HepG2 (cell line): ENCODE data around the gene STIM1. TPM values are rescaled to one million over a fixed set of nuclear protein-coding genes. Genes with fewer than 3 reads are reported as not detected.

Experiments used
- ATAC-seq: fragments of 200-7000 bp; cut with Tn5 transposase; 3 replicates; pipeline ENCODE4 v1.9.1; 2020; ENCODE audit warnings: mild to moderate bottlenecking, moderate library complexity
- BruUV-seq: library from RNA; stranded (reverse); fragments of 400-500 nt; replicated peaks from 2 replicates; lab custom pipeline; 2021; lab: Mats Ljungman, UMichigan
- CTCF ChIA-PET: fragments of 300-600 bp; formaldehyde crosslinking; extraction: SDS; loops from one replicate; lab custom pipeline; 2021; ENCODE audit warnings: low total read pairs, inconsistent platforms, low intra/inter-chr PET ratio; lab: Yijun Ruan, JAX
- POLR2A ChIA-PET: fragments of 350-600 bp; sonication (Branson Sonifier 250); formaldehyde crosslinking; loops from one replicate; lab custom pipeline; 2020; ENCODE audit warnings: antibody characterized with exemption, inconsistent platforms; lab: Yijun Ruan, JAX
- DNase-seq: peaks from one replicate; pipeline ENCODE4 v3.0.0-alpha.2; 2015; ENCODE audit warnings: low spot score
- FAIRE-seq: peaks from 3 replicates; lab custom pipeline; 2011; peaks lifted over from hg19 to GRCh38; lab: Jason Lieb, UNC
- H2AFZ ChIP-seq: one replicate; pipeline ENCODE4 v1.6.1; 2011; ENCODE audit warnings: low read length, inconsistent platforms
- H3K27ac ChIP-seq: fragments of 300-600 bp; 3 replicates; pipeline ENCODE4 v1.8.0; 2011; ENCODE audit warnings: mixed run types, mild to moderate bottlenecking, mixed read lengths, low read length, inconsistent platforms; ENCODE audit not compliant: insufficient read depth; ENCODE audit errors: extremely low read length
- H3K27me3 ChIP-seq, 2 experiments: fragments of 200-600 bp in 1 of 2; 2 replicates in 1 of 2; 3 replicates in 1 of 2; pipeline versions ENCODE4 v1.6.0 to v1.8.0; 2011; ENCODE audit warnings: low read length in 2 of 2, mild to moderate bottlenecking in 2 of 2, moderate library complexity in 2 of 2, inconsistent platforms in 1 of 2; ENCODE audit not compliant: insufficient read depth in 2 of 2, control insufficient read depth in 1 of 2
- H3K36me3 ChIP-seq, 2 experiments: fragments of 200-600 bp in 1 of 2; replicated peaks in 1 of 2; 2 replicates in 1 of 2; 3 replicates in 1 of 2; pipeline versions ENCODE4 v1.5.1 to v1.8.0; 2011; ENCODE audit warnings: low read length in 2 of 2, inconsistent platforms in 1 of 2; ENCODE audit not compliant: insufficient read depth in 2 of 2, control insufficient read depth in 1 of 2
- H3K4me1 ChIP-seq: 2 replicates; pipeline ENCODE4 v1.5.1; 2012; ENCODE audit warnings: low read length, inconsistent platforms; ENCODE audit not compliant: insufficient read depth
- H3K4me2 ChIP-seq: 2 replicates; pipeline ENCODE4 v1.6.0; 2011; ENCODE audit warnings: low read depth, low read length, inconsistent platforms
- H3K4me3 ChIP-seq, 3 experiments: fragments of 200-600 bp in 1 of 3; sonication (generic), shearing (Covaris generic) in 1 of 3; replicated peaks in 1 of 3; 2 replicates each; pipeline ENCODE4 v1.5.1; 2011 to 2016; ENCODE audit warnings: low read length in 3 of 3, inconsistent platforms in 2 of 3, low read depth in 2 of 3, mild to moderate bottlenecking in 2 of 3, control low read depth in 1 of 3, mixed read lengths in 1 of 3; ENCODE audit not compliant: insufficient read depth in 1 of 3
- H3K79me2 ChIP-seq: one replicate; pipeline ENCODE4 v1.6.1; 2011; ENCODE audit warnings: low read length, inconsistent platforms; ENCODE audit not compliant: insufficient read depth
- H3K9ac ChIP-seq: 2 replicates; pipeline ENCODE4 v1.6.0; 2011; ENCODE audit warnings: mild to moderate bottlenecking, low read depth, low read length, inconsistent platforms; ENCODE audit not compliant: insufficient read depth
- H3K9me3 ChIP-seq: 2 replicates; pipeline ENCODE4 v1.5.1; 2012; ENCODE audit warnings: mild to moderate bottlenecking, low read length
- H4K20me1 ChIP-seq: 2 replicates; pipeline ENCODE4 v1.6.0; 2011; ENCODE audit warnings: inconsistent platforms, mild to moderate bottlenecking, low read length, moderate library complexity; ENCODE audit not compliant: insufficient read depth
- AGO1 ChIP-seq: fragments of 200-400 bp; formaldehyde crosslinking; IDR thresholded peaks from 2 replicates; pipeline ENCODE4 v1.6.1; 2017; ENCODE audit warnings: mild to moderate bottlenecking, low read depth, low read length, moderate library complexity; ENCODE audit not compliant: poor library complexity, severe bottlenecking
- FUBP1 ChIP-seq: sonication (generic); formaldehyde crosslinking; IDR thresholded peaks from 2 replicates; pipeline ENCODE4 v1.5.1; 2020; ENCODE audit warnings: missing genetic modification reagents, mild to moderate bottlenecking, borderline replicate concordance
- GTF2F1 ChIP-seq: fragments of 150-350 bp; IDR thresholded peaks from 2 replicates; pipeline ENCODE4 v1.6.1; 2014; ENCODE audit warnings: low read length
- HBP1 ChIP-seq: IDR thresholded peaks from 2 replicates; pipeline ENCODE4 v1.6.1; 2016; ENCODE audit warnings: low read depth, control low read depth
- SAP130 ChIP-seq: IDR thresholded peaks from 2 replicates; pipeline ENCODE4 v1.6.1; 2016; ENCODE audit warnings: low read depth
- STAG1 ChIP-seq: sonication (generic); formaldehyde crosslinking; IDR thresholded peaks from 2 replicates; pipeline ENCODE4 v1.4.0; 2020; ENCODE audit warnings: missing genetic modification reagents
- TSC22D2 ChIP-seq: sonication (generic); formaldehyde crosslinking; IDR thresholded peaks from 2 replicates; pipeline ENCODE4 v1.5.1; 2020; ENCODE audit warnings: missing genetic modification reagents, mild to moderate bottlenecking, borderline replicate concordance
- YEATS2 ChIP-seq: sonication (generic); formaldehyde crosslinking; IDR thresholded peaks from 2 replicates; pipeline ENCODE4 v1.4.0; 2020; ENCODE audit warnings: missing genetic modification reagents, borderline replicate concordance
- ZNF124 ChIP-seq: sonication (generic); formaldehyde crosslinking; IDR thresholded peaks from 2 replicates; pipeline ENCODE4 v1.4.0; 2020; ENCODE audit warnings: missing genetic modification reagents
- ZNF749 ChIP-seq: sonication (generic); formaldehyde crosslinking; IDR thresholded peaks from 2 replicates; pipeline ENCODE4 v1.8.0; 2022; ENCODE audit warnings: mild to moderate bottlenecking, missing genetic modification reagents, moderate library complexity, borderline replicate concordance
- ZSCAN5A ChIP-seq: sonication (generic); formaldehyde crosslinking; IDR thresholded peaks from 2 replicates; pipeline ENCODE4 v1.8.0; 2022; ENCODE audit warnings: mild to moderate bottlenecking, missing genetic modification reagents, borderline replicate concordance
- WGBS: methylation state at CpG from one replicate; pipeline ENCODE4 v1.1.6; 2017; ENCODE audit warnings: low lambda C conversion rate; 5-methylcytosine and 5-hydroxymethylcytosine counted together
- in situ Hi-C: cut with HindIII; loops from 2 replicates; pipeline ENCODE4 v1.10.0; 2017; ENCODE audit warnings: low pct_unique_long_range_greater_than_20kb; ENCODE audit not compliant: extremely low pct_ligation_motif_present
- intact Hi-C: fragments of 100-400 bp; cut with micrococcal nuclease; formaldehyde crosslinking; loops from one replicate; pipeline ENCODE4 v1.10.0; 2022; ENCODE audit not compliant: unreplicated experiment
- polyA plus RNA-seq, 8 experiments: library from polyadenylated mRNA; depleted of rRNA in 3 of 8; stranded (reverse) in 7 of 8; unstranded in 1 of 8; fragments of >200 nt; fragmentation: Illumina TruSeq in 4 of 8; extraction: Trizol in 4 of 8; gene quantifications; 2 replicates each; pipeline versions ENCODE4 v1.2.1 to v1.2.3, GENCODE V29; 2011 to 2016; ENCODE audit warnings: low read depth in 4 of 8, missing spikeins in 1 of 8, mixed read lengths in 1 of 8; ENCODE audit not compliant: insufficient read depth in 1 of 8
- total RNA-seq, 5 experiments: library from RNA; depleted of rRNA; stranded (reverse); fragments of >200 nt; fragmentation: Illumina TruSeq; extraction: Trizol; gene quantifications; 2 replicates each; pipeline ENCODE4 v1.2.3, GENCODE V29; 2016; ENCODE audit warnings: low read depth in 1 of 5

STIM1 gene
- total and polyA plus RNA-seq, 2 of the 13 experiments (the other 11 are each of a cell fraction or from before 2014, with no cell fraction given): 19.2 to 28.5 TPM

GRCh38 chr11:4071914-4072313 lies 216.4 kb downstream of the STIM1 start:
- Histone ChIP-seq H3K4me1 (no peaks in the 10 kb centered on the region), H3K4me3 (no peak overlapping the region), H3K27me3 (no peaks in the 10 kb centered on the region)
- intact Hi-C loops: loop anchor here (1.0 kb wide), 5 partner anchors 130 to 264 kb away; partner anchors contain the start of genes PGAP2 and STIM1
- TF ChIP-seq ZNF749 (CRISPR knock-in tag) (no peak), ZSCAN5A (no peak), AGO1 (no peak)
- TF ChIP-seq, all 625 proteins: peak for 0
- Histone ChIP-seq H3K9me3 (no peaks in the 10 kb centered on the region), H3K4me2 (no peak overlapping the region), H3K79me2 (no peaks in the 10 kb centered on the region), H2AFZ (no peak overlapping the region), H3K9ac (no peak overlapping the region), H3K36me3 (peaks cover 11 to 24% of the 10 kb centered on the region in 2 experiments), H4K20me1 (no peaks in the 10 kb centered on the region), H3K27ac (no peak overlapping the region)
- ChIA-PET CTCF (interaction anchor here (1.2 to 2.7 kb wide), 4 partner anchors 217 to 248 kb away, joined by 4 to 30 read pairs (median 16); partner anchors contain the start of gene STIM1), POLR2A (interaction anchor here (2.5 kb wide), 1 partner anchor 217 kb away, joined by 15 read pairs; the partner anchor contains the start of gene STIM1)
- FAIRE-seq (no peak), ATAC-seq (peak; percentile 62), DNase-seq (no peak)
- BruUV-seq: no TSS peak
- in situ Hi-C loops: loop anchor here (5.0 kb wide), 1 partner anchor 225 kb away; no protein-coding TSS in a partner anchor

- no peaks in the 10 kb centered on the region for H4K20me1 ChIP-seq
- H3K27ac ChIP-seq: no peak overlapping the region
- no peaks in the 10 kb centered on the region for H3K4me1 ChIP-seq
- H3K27me3 ChIP-seq: no peaks in the 10 kb centered on the region
- ATAC-seq (peak; percentile 79), FAIRE-seq (peak; percentile 82), DNase-seq (peak; percentile 72)
- CTCF ChIA-PET: interaction anchor here (1.2 to 2.7 kb wide), 4 partner anchors 218 to 248 kb away, joined by 4 to 30 read pairs (median 16); partner anchors contain the start of gene STIM1
- H3K4me3 ChIP-seq: no peak overlapping the region
- no peaks in the 10 kb centered on the region for H3K9me3 ChIP-seq
- no peak overlapping the region for H3K9ac ChIP-seq
- BruUV-seq: no TSS peak
- in situ Hi-C loops (loop anchor here (5.0 kb wide), 1 partner anchor 225 kb away; no protein-coding TSS in a partner anchor), intact Hi-C loops (loop anchor here (1.0 kb wide), 5 partner anchors 130 to 264 kb away; partner anchors contain the start of genes PGAP2 and STIM1)
- H3K36me3 ChIP-seq: peaks cover 11 to 21% of the 10 kb centered on the region in 2 experiments
- WGBS: 49% methylated on average over 4 of the region's 4 CpGs
- no peak overlapping the region for H2AFZ ChIP-seq
- POLR2A ChIA-PET: interaction anchor here (0.6 to 2.5 kb wide), 2 partner anchors 9 to 218 kb away, joined by 4 to 15 read pairs; partner anchors contain the start of gene STIM1
- H3K4me2 ChIP-seq: no peak overlapping the region
- H3K79me2 ChIP-seq: no peaks in the 10 kb centered on the region
- TF ChIP-seq SAP130 (CRISPR knock-in tag) (0 out of 2 replicates have a peak, but pooled peaks have one; percentile 28), GTF2F1 (no peak), TSC22D2 (CRISPR knock-in tag) (no peak), YEATS2 (0 out of 2 replicates have a peak, but pooled peaks have one; percentile 39), ZNF124 (peak; percentile 49; the same call in 1 of the 2 replicates), HBP1 (no peak), FUBP1 (no peak), STAG1 (CRISPR knock-in tag) (peak; percentile 98)
Measured at GRCh38 chr11:4072668-4073285, 217.3 kb downstream of the STIM1 start.
